SK-MEL-5 (cell line): ENCODE data around the gene DERA. TPM values are rescaled to one million over a fixed set of nuclear protein-coding genes. Genes with fewer than 3 reads are reported as not detected.
"Not testable (repeated sequence)": the region's sequence is repeated elsewhere in the genome, so short reads cannot be mapped to it uniquely, and the experiment has no call there.

ENCODE experiments used
- DNase-seq: peaks from one replicate; pipeline ENCODE4 v3.0.0-alpha.2; 2016; ENCODE audit warnings: low read depth, low spot score
- in situ Hi-C: cut with HindIII; loops from 2 replicates; pipeline ENCODE4 v1.10.0; 2016; ENCODE audit warnings: low sequenced_read_pairs, high pct_unique_total_duplicates, low pct_unique_long_range_greater_than_20kb
- total RNA-seq: library from RNA; depleted of rRNA; stranded (reverse); fragments of >200 nt; shearing (Covaris generic); gene quantifications from 2 replicates; pipeline ENCODE4 v1.2.3, GENCODE V29; 2014

DERA gene
- total RNA-seq, 1 experiment from 2014 or later, result 200 TPM

DNA sequence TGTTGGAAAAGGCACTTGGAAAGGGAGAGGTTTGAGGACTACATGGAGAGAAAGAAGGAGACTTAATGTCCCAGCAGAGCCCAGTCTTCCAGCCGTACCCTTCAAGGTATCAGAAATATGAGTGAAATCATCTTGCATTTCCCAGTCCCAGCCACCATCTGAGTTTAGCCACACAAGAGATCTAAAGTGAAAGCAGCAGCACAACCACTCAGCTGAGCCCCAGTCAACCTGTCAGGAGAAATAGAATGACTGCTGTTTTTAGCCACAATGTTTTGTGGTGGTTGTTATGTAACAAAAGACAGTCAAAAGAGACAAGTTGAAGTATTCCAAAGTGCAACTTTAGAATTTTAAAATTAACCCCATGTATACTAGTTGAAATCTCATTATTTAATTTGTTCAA is 28.0 kb downstream of the DERA start:
- DNase-seq, result no peak
- in situ Hi-C loops, result no loop called here

DNA sequence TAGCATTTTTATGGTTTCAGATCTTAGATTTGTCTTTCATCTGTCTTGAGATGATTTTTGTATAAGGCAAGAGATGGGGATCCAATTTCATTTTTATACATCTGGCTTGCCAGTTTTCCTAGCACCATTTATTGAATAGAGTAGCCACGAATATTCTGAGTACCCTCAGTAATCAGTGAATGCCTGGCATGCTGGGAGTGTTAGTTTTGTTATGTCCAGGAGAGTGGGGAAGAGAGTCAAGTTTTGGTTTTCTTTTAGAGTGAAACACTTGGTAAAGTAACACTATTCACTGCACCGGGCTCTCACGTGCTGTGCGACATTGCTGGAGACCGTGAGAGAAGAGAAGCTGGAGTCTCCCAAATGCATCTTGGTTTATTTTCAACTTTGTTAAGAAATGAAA is 31.3 kb downstream of the DERA start:
- in situ Hi-C loops, result no loop called here
- DNase-seq, result no peak

DNA sequence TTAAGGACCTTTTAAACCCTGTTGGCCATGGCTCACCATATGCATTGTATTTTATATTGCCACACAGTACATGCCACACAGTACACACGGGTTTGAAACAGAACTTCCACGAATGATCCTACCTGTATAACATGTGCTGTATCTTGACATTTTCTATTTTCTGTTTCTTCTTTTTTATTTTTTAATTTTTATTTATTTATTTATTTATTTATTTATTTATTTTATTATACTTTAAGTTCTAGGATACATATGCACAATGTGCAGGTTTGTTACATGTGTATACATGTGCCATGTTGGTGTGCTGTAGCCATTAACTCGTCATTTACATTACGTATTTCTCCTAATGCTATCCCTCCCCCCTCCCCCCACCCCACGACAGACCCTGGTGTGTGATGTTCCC is 32.4 kb downstream of the DERA start:
- DNase-seq, in situ Hi-C loops: not testable (repeated sequence)

DNA sequence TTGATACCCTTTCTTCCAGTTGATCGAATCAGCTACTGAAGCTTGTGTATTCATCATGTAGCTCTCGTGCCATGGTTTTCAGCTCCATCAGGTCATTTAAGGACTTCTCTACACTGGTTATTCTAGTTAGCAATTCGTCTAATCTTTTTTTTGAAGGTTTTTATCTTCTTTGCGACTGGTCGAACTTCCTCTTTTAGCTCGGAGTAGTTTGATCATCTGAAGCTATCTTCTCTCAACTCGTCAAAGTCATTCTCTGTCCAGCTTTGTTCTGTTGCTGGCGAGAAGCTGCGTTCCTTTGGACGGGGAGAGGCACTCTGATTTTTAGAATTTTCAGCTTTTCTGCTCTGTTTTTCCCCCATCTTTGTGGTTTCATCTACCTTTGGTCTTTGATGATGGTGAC is 37.3 kb downstream of the DERA start:
- in situ Hi-C loops, DNase-seq: not testable (repeated sequence)

DNA sequence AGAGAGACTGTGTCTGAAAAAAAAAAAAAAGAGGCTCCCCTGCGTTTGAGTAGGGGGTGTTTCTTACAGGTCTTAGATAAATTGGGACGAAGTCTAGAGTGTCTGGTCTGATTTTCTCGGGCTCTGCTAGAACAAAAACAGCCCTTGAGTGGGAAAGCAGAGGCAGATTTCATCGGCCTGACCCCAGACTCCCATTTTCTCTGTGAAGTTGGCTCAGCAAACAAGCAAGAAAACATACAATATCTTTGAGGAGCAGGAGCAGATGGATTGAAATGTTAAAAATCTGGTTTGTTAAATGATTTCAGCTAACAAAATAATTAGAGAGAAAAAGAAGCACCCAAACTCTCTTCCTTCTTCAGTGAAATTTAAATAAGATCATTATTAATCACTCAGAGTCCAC is 44.1 kb downstream of the DERA start:
- in situ Hi-C loops, result no loop called here
- DNase-seq, result no peak

DNA sequence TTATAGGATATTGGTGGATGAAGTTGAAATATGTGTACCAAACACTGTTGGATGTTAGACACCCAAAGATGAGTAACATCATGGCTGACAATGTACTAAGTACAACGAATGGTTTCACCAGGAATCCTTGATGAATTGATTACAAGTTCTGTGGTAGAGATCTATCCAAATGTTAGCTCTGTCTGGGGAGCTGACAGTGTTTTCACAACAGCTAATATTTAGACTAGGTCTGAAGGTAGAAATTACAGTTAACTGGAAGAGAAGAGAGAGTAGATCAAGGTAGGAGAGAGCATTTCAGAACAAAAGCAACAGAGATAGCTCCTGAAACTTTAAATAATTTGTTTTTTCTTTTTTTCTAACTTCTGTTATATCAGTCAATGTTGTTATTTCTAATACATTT is 44.9 kb downstream of the DERA start:
- no peak for DNase-seq
- in situ Hi-C loops, result no loop called here

DNA sequence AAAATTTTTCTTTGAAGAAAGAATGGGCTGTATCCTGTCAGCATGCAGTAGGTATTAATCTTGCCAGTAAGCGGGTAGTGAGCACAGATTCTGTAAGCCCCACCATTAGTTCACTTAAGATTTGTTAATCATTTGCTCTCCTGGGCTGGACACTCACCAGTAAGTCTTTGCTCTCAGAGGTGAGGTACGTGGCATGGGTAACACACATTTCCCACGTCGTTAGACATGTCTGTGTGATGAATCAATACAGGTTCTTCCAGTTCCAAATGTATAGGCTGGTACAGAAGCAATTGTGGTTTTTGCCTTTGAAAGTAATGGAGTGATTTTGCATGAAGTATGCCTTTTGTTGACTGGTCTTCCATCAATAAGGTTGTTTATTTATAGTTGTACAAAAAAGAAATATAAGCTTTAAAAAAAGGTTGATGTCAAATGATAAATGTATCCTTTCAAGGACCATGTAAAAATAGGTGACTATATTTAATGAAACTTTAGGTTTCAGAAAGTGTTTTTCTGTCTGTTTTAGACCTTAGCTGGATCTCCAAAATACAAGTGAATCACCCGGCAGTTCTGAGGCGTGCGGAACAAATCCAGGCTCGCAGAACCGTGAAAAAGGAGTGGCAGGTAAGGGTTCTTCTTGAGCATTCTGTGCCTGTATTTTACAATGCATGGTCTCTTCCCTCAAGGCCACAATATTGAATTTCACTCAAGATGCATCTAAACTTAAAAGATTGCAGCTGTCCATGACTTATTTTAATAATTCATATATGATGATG is 45.5 kb downstream of the DERA start:
- DNase-seq, result no peak
- in situ Hi-C loops, result no loop called here

DNA sequence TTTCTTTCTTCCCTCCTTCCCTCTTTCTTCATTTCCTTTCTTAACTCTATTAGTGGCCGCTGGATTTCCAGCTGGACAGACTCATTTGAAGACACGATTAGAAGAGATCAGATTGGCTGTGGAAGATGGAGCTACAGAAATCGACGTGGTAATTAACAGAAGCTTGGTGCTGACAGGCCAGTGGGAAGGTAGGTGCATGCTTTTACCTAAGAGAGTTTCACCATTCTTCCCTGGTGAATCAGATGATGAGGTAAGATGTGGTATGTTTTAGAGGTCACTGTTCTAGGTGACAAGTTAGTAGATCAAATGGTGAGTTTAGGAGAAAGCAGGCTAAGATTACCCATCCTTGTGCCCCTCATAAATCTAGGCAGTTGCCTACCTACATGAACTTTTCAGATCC is 51.6 kb downstream of the DERA start:
- in situ Hi-C loops, result no loop called here
- DNase-seq, result no peak

DNA sequence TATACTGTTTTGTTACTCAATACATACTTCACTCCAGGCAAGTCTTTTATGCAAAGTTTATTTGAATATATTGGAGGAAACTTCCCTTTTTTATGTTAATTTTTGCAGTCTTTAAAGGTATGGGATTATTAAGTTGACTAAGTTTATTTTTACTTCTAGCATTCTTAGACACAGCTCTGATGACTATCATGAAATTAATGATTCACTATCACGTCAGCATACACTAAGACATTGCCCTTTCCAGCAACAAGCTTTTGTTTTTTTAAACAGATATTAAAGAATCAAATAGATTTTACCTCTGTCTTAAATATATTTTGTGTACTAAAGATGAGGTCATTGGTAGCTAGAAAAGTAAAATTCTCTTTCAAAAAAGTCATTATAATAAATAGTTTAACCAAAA is 52.1 kb downstream of the DERA start:
- in situ Hi-C loops, result no loop called here
- no peak for DNase-seq

DNA sequence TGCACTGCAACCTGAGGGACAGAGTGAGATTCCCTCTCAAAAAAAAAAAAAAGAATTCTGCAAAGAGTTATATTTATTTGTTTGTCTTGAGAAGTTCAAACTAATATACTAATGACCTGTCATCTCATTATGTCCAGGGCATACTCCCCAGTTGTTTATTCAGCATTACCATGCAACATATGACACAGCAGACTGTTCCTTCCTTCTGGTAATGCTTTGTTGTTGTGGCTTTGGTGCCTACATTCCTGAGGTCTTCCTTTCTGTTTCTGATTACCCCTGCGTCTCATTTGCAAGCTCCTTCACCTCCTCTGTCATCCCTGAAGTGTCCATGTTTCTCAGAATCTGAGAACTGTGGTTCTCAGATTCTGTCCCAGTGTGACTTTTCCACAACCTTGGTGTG is 55.3 kb downstream of the DERA start:
- no peak for DNase-seq
- in situ Hi-C loops, result no loop called here

DNA sequence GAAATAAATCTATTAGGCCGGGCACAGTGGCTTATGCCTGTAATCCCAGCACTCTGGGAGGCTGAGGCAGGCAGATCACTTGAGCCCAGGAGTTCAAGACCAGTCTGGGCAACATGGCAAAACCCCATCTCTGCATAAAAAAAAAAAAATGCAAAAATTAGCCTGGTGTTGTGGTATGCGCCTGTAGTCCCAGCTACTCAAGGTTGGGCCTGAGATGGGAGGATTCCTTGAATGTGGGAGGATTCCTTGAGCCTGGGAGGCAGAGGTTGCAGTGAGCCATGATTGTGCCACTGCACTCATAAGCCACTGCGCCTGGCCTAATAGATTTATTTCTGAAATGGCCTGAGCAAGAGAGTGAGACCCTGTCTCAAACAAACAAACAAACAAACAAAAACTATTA is 55.9 kb downstream of the DERA start:
- in situ Hi-C loops, DNase-seq: not testable (repeated sequence)

DNA sequence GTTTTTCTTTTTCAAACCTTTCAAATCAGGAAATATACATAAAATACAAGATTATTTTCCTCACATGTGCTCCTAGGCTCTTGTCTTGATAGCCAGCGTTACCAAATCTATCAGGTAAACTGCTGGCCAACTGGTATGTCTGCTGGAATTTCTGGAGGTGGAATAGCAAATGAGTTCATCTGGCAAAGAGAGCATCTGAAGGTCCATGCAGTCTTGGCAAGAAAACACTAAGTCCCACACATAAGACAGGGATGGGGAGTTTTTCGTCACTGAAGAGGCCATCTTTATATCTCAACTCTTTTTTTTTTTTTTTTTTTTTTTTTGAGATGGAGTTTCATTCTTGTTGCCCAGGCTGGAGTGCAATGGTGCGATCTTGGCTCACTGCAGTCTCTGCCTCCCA is 60.1 kb downstream of the DERA start:
- no peak for DNase-seq
- in situ Hi-C loops, result no loop called here

DNA sequence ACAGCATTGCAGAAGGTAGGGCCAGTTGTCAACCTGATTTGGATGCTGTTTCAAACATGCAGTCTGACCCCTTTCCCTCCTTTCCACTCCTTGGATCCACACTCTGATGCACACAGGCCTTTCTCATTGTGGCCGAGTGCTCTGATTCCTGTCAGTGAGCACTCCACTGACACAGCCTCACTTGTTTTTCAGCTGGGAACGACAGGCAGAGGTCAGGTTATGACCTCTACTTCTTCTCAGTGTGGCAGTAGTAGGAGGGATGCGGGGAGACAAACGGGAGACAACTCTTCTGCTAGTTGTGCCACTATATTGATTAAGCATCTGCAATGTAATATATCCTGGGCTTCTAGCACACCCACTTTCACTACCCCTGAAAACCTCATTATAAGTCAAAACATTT is 61.8 kb downstream of the DERA start:
- in situ Hi-C loops, result no loop called here
- no peak for DNase-seq

DNA sequence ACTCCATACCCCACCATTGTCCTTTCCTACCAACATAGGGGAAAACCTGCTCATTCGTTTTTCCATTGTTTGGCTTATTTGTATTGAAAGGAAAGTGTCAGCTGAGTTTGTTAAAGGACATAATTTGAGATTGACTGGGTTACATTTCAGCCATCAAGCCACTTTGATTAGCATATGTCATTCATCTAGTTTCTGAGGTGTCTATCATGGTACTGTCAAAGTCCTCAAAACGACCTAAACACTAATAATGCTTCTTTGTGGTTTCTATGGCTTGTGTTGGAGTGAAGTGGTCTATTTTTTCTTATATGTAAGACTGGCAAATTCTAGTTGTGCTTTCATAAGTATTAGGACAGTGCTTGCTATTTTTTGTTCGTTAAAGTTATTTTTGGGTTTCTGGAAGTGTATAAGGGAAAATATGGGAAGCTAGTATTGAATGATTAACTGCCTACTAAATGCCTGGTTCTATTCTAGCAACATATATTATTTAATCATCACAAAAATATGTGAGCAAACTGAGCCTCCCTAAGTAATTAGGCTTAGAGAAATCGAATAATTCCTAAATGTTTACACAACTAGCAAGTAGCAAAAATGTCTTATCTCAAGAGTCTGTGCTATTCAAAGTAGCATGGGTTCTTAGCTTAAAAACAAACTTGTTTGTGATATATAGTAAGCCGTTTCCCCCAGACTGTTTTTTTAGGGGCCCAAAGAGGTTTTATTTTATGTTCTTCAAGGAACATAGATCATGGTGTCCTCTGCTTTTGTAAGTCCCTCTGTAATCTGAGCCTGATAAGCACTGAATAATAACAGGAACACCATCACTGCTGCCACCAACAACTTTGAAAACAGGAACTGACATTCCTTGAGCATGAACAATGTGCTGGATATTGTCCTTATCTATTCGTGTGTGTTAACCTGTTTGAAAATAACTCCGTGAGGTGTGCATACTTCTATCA is 67.1 kb downstream of the DERA start:
- no peak for DNase-seq
- in situ Hi-C loops, result no loop called here

DNA sequence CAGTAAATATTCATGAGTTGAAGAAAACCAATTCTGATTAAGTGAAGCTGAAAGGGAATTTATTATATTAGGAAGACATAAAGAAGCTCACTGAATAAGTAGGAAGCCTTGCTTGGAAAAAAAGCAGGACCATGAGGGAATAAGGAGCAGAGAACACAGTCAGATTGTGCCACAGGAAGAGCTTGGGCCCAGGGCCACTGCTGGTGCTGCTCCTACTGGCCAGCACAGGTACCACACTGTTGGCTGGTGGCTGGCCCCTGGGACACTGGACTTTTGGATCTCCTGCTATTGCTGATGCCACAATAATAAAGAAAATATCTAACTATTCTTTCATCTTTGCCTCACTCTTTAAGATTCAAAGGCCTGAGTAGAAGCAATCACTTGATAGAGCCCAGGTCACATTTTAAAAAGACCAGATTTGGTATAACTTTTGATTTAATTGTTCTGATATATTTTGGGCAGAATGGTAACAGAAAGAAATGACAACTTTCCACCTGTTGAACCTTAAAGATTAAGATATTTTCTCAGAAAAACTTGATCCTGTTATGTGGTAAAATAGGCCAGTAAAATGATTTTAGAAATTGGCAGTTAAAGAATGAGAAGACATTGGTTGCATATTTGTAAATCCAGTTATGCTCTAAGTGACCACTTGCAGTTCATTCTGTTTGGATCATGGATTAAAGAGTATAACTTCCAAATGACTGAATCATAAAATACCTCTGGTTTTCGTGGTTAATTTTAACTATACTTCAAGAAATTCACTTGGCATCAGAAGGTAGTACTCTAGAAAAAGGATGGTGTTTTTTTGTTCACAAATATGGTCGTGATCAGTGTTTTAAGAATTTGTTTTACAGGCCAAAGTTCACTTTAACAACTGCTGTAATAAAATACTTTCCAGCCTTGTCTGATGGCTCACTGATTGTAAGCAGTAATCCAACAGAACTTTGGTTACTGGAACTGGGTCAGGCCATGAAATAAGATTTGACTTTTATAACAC is 68.3 kb downstream of the DERA start:
- DNase-seq, result peak; percentile 67
- in situ Hi-C loops, result no loop called here

DNA sequence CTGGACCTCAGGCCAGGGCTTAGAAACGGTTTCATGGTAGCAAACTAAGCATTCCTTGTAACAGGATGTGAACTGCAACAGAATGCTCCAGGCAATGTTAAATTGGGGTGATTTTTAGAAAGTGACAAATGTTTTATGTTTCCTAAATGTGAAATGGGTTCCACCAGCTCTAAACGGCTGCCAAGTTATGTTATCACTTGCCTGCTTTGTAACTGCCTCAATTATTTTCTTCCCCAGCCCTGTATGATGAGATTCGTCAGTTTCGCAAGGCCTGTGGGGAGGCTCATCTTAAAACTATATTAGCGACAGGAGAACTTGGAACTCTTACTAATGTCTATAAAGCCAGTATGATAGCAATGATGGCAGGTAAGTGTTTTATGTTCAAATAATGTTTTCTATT is 70.9 kb downstream of the DERA start:
- no peak for DNase-seq
- in situ Hi-C loops, result no loop called here

DNA sequence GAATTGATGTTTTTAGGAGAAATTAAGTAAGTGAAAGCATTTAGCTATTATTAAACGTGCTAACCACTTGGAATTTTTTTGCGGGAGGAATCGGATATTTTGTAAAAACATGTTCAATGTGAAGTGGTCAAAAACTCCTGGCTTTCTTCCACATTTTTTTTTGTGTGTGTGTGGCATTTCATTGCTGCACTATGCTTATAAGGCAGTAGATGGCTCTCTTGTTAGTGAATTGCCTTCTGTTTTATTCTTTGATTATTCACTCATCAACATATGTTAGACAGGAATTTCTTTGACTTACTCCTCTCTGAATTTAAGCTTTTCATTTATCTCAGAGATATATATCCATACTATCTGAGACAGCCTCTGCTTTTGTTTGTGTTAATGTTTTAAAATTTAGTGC is 71.3 kb downstream of the DERA start:
- in situ Hi-C loops, result no loop called here
- DNase-seq, result peak; percentile 44

DNA sequence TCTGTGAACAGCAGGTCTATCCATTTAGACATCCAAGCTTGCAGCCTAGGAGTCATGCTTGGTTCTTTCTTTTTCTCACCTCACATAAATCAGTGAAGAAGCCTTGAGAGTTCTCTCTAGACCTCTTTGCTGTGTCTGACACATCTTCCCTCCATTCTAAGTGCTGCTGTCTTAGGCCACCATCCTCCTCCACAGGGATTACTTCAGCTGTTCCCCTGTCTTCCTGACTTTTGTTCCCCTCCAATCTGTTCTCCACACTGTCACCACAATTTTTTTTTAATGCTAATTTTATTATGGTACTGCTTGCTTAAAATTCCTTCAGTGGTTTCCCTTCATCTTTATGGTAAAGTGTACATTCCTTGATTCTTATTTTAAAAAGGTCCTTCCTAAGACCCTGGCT is 71.8 kb downstream of the DERA start:
- in situ Hi-C loops, result no loop called here
- DNase-seq, result no peak
